Endodermal cell (in vitro differentiated cells): ENCODE results near the gene SYNPO2L. TPM values are rescaled to one million over a fixed set of nuclear protein-coding genes. Genes with fewer than 3 reads are reported as not detected.

Experiments
- DNase-seq: peaks from one replicate; pipeline ENCODE4 v3.0.0-alpha.2; 2017
- H3K27ac ChIP-seq: 2 replicates; pipeline ENCODE4 v1.5.1; 2013; ENCODE audit warnings: mild to moderate bottlenecking, low read depth, low read length, moderate library complexity
- H3K27me3 ChIP-seq: 2 replicates; pipeline ENCODE4 v1.6.1; 2013; ENCODE audit warnings: mild to moderate bottlenecking, low read length, moderate library complexity; ENCODE audit not compliant: insufficient read depth, control insufficient read depth, poor library complexity, severe bottlenecking
- H3K36me3 ChIP-seq: 2 replicates; pipeline ENCODE4 v1.7.0; 2013; ENCODE audit warnings: mild to moderate bottlenecking, low read length, moderate library complexity; ENCODE audit not compliant: control insufficient read depth, insufficient read depth
- H3K4me1 ChIP-seq: one replicate; pipeline ENCODE4 v1.7.0; 2013; ENCODE audit warnings: low read length; ENCODE audit not compliant: control insufficient read depth, insufficient read depth
- H3K4me3 ChIP-seq: 2 replicates; pipeline ENCODE4 v1.5.1; 2013; ENCODE audit warnings: mild to moderate bottlenecking, low read length, moderate library complexity
- H3K9ac ChIP-seq: 2 replicates; pipeline ENCODE4 v1.6.1; 2013; ENCODE audit warnings: mild to moderate bottlenecking, low read length, moderate library complexity; ENCODE audit not compliant: poor library complexity, severe bottlenecking; ENCODE audit errors: extremely low read depth
- H3K9me3 ChIP-seq: 2 replicates; pipeline ENCODE4 v1.6.1; 2013; ENCODE audit warnings: mild to moderate bottlenecking, low read length, moderate library complexity; ENCODE audit not compliant: control insufficient read depth
- H3K27ac Mint-ChIP-seq: 2 replicates; pipeline ENCODE4 v1.8.0; 2020; ENCODE audit warnings: mixed read lengths
- H3K27me3 Mint-ChIP-seq: 2 replicates; pipeline ENCODE4 v1.8.0; 2021; ENCODE audit warnings: mild to moderate bottlenecking, mixed read lengths; ENCODE audit not compliant: insufficient read depth
- H3K36me3 Mint-ChIP-seq: 2 replicates; pipeline ENCODE4 v1.8.0; 2020; ENCODE audit warnings: low read depth, mixed read lengths
- H3K4me1 Mint-ChIP-seq: 2 replicates; pipeline ENCODE4 v1.8.0; 2020; ENCODE audit warnings: mixed read lengths
- H3K4me3 Mint-ChIP-seq: 2 replicates; pipeline ENCODE4 v1.8.0; 2020; ENCODE audit warnings: mild to moderate bottlenecking, moderate library complexity, mixed read lengths
- H3K9me3 Mint-ChIP-seq: 2 replicates; pipeline ENCODE4 v1.8.0; 2020; ENCODE audit warnings: mild to moderate bottlenecking, mixed read lengths
- CTCF ChIP-seq: fragments of 200-600 bp; sonication (generic); conservative IDR thresholded peaks from 2 replicates; pipeline ENCODE4 v1.5.0; 2021; ENCODE audit warnings: antibody characterized with exemption, mild to moderate bottlenecking
- WGBS, 2 experiments: methylation state at CpG; one replicate each; pipeline versions ENCODE4 v1.1.5 to v1.1.7; 2013; ENCODE audit warnings: missing lambda C conversion rate in 2 of 2, mixed read lengths in 1 of 2; ENCODE audit not compliant: insufficient coverage in 1 of 2, insufficient read length in 1 of 2; 5-methylcytosine and 5-hydroxymethylcytosine counted together
- total RNA-seq, 2 donors: library from RNA; stranded (reverse); fragmentation: NEBNext Ultra II Directional in 1 of 2; extraction: Animal tissue kit (Norgen Biotek cat#: 25700) in 1 of 2; gene quantifications; 2 replicates in 1 of 2; 3 replicates in 1 of 2; pipeline ENCODE4 v1.2.1, GENCODE V29; 2021

Gene SYNPO2L
- total RNA-seq, 2 donors from 2014 or later, result 0.11 to 0.20 TPM

- H3K4me3 ChIP-seq, result no peak within 1 kb of the TSS
- no peaks in the 10 kb centered on the region for H3K36me3 ChIP-seq
- H3K27me3 ChIP-seq, result no peaks in the 10 kb centered on the region
- no peaks in the 10 kb centered on the region for H3K4me1 ChIP-seq
- H3K9ac ChIP-seq, result no peak within 1 kb of the TSS
- Mint-ChIP-seq H3K9me3 (no peaks in the 10 kb centered on the region), H3K4me3 (no peak within 1 kb of the TSS), H3K27ac (peak within 1 kb of the TSS; percentile 16), H3K4me1 (peaks cover 11% of the 10 kb centered on the region), H3K36me3 (no peaks in the 10 kb centered on the region), H3K27me3 (peaks cover 15% of the 10 kb centered on the region)
- H3K9me3 ChIP-seq, result no peaks in the 10 kb centered on the region
- DNase-seq, result no peak
- TF ChIP-seq CTCF, result no peak
- 95% methylated on average over 4 to 9 of the region's 9 CpGs for WGBS, 2 experiments
- no peak within 1 kb of the TSS for H3K27ac ChIP-seq
Measured at GRCh38 chr10:73641328-73642060, 14.3 kb downstream of the SYNPO2L start, which contains the start of gene MYOZ1. TSS of gene MYOZ1 (minus strand) at chr10:73641474. CDS start at chr10:73640017, 1,457 bp downstream.

GRCh38 chr10:73639286-73639685 lies 16.5 kb downstream of the SYNPO2L start:
- no peak for DNase-seq
- no peak for TF ChIP-seq CTCF
- Histone ChIP-seq H3K27me3 (no peaks in the 10 kb centered on the region), H3K9ac (no peak overlapping the region), H3K9me3 (no peaks in the 10 kb centered on the region), H3K4me1 (no peaks in the 10 kb centered on the region), H3K4me3 (no peak overlapping the region), H3K27ac (no peak overlapping the region), H3K36me3 (no peaks in the 10 kb centered on the region)
- H3K36me3 Mint-ChIP-seq, result no peaks in the 10 kb centered on the region
- H3K4me3 Mint-ChIP-seq, result no peak overlapping the region
- peaks cover under 1% of the 10 kb centered on the region for H3K4me1 Mint-ChIP-seq
- peaks cover 8% of the 10 kb centered on the region for H3K27me3 Mint-ChIP-seq
- H3K27ac Mint-ChIP-seq, result no peak overlapping the region
- 91 to 100% methylated on average over 3 of the region's 3 CpGs for WGBS, 2 experiments
- no peaks in the 10 kb centered on the region for H3K9me3 Mint-ChIP-seq

GRCh38 chr10:73635781-73636180 lies 20.0 kb downstream of the SYNPO2L start:
- Mint-ChIP-seq H3K27me3 (peaks cover 3% of the 10 kb centered on the region), H3K9me3 (no peaks in the 10 kb centered on the region), H3K4me1 (no peaks in the 10 kb centered on the region), H3K27ac (no peak overlapping the region), H3K36me3 (no peaks in the 10 kb centered on the region), H3K4me3 (no peak overlapping the region)
- H3K9ac ChIP-seq, result no peak overlapping the region
- H3K27ac ChIP-seq, result no peak overlapping the region
- no CpG with 5 or more reads among the region's 1 CpG for WGBS, 2 experiments
- no peaks in the 10 kb centered on the region for H3K36me3 ChIP-seq
- no peak for TF ChIP-seq CTCF
- H3K4me1 ChIP-seq, result no peaks in the 10 kb centered on the region
- H3K27me3 ChIP-seq, result no peaks in the 10 kb centered on the region
- no peak overlapping the region for H3K4me3 ChIP-seq
- no peaks in the 10 kb centered on the region for H3K9me3 ChIP-seq
- DNase-seq, result no peak
